Measurements from ENCODE around the gene SORCS2.

- TF ChIP-seq EP300 (IDR thresholded peaks at IDR 0.05; ENCODE audit: borderline replicate concordance) (no peak), CEBPB (IDR thresholded peaks at IDR 0.05) (no peak), ZBTB7A (IDR thresholded peaks at IDR 0.05; ENCODE audit: low read depth) (no peak), YY1 (IDR thresholded peaks at IDR 0.05; ENCODE audit: low read depth) (no peak), TEAD4 (IDR thresholded peaks at IDR 0.05) (no peak), TAF1 (IDR thresholded peaks at IDR 0.05; ENCODE audit: low read depth) (no peak), NFIC (IDR thresholded peaks at IDR 0.05) (no peak), REST (IDR thresholded peaks at IDR 0.05; ENCODE audit: low read depth) (no peak), USF1 (IDR thresholded peaks at IDR 0.05) (no peak), MAX (IDR thresholded peaks at IDR 0.05) (no peak), FOXM1 (IDR thresholded peaks at IDR 0.05; ENCODE audit: borderline replicate concordance, low read depth) (no peak), CREB1 (IDR thresholded peaks at IDR 0.05; ENCODE audit: low read depth) (no peak), EGR1 (IDR thresholded peaks at IDR 0.05) (no peak)
Measured at GRCh38 chr4:7261087-7261486, 68.7 kb downstream of the SORCS2 start.

Measured in Ishikawa (cell line).